ENCODE results near the gene SLC16A8.
A peak's percentile ranks its signal among the peaks of the same experiment; 100 is the strongest.

SLC16A8 gene

GRCh38 chr22:38072322-38073149 is 11.4 kb downstream of the SLC16A8 start:
- no peak for DNase-seq (ENCODE audit: low read depth)

GRCh38 chr22:38071421-38072321 is 12.3 kb downstream of the SLC16A8 start:
- no peak for DNase-seq (ENCODE audit: low read depth)

- DNase-seq (ENCODE audit: low read depth) = no peak
These were observed 13.6 kb downstream of the SLC16A8 start for GRCh38 chr22:38070250-38070921.

GRCh38 chr22:38069372-38070249 is 14.4 kb downstream of the SLC16A8 start:
- DNase-seq (ENCODE audit: low read depth) = peak; percentile 9

GRCh38 chr22:38068641-38069371 is 15.2 kb downstream of the SLC16A8 start:
- DNase-seq (ENCODE audit: low read depth) = no peak

GRCh38 chr22:38067761-38068360 is 16.1 kb downstream of the SLC16A8 start:
- DNase-seq (ENCODE audit: low read depth) = no peak

GRCh38 chr22:38067028-38067415 is 17.0 kb downstream of the SLC16A8 start:
- DNase-seq (ENCODE audit: low read depth) = no peak

- DNase-seq (ENCODE audit: low read depth) = no peak
These were observed 17.5 kb downstream of the SLC16A8 start for GRCh38 chr22:38066381-38067027.

GRCh38 chr22:38065539-38065938 is 18.4 kb downstream of the SLC16A8 start:
- no peak for DNase-seq (ENCODE audit: low read depth)

GRCh38 chr22:38062791-38063190 is 21.2 kb downstream of the SLC16A8 start:
- DNase-seq (ENCODE audit: low read depth) = no peak

- peak; percentile 94 for DNase-seq (ENCODE audit: low read depth)
These were observed 26.8 kb downstream of the SLC16A8 start, which contains the start of gene PICK1 for GRCh38 chr22:38056969-38057891. TSS of gene PICK1 (plus strand) at chr22:38057404. CDS start at chr22:38057810, 406 bp downstream.

GRCh38 chr22:38051900-38052862 is 31.8 kb downstream of the SLC16A8 start:
- DNase-seq (ENCODE audit: low read depth) = peak; percentile 44

- no peak for DNase-seq (ENCODE audit: low read depth)
These were observed 32.7 kb downstream of the SLC16A8 start for GRCh38 chr22:38051261-38051660.

GRCh38 chr22:38050720-38051119 is 33.3 kb downstream of the SLC16A8 start:
- DNase-seq (ENCODE audit: low read depth) = no peak

- DNase-seq (ENCODE audit: low read depth) = no peak
These were observed 34.0 kb downstream of the SLC16A8 start for GRCh38 chr22:38049812-38050619.

- no peak for DNase-seq (ENCODE audit: low read depth)
These were observed 37.8 kb downstream of the SLC16A8 start for GRCh38 chr22:38046070-38046748.
